Measurements from ENCODE around the gene TESPA1. TPM values are rescaled to one million over a fixed set of nuclear protein-coding genes. Genes with fewer than 3 reads are reported as not detected.
"Not testable (repeated sequence)": the region's sequence is repeated elsewhere in the genome, so short reads cannot be mapped to it uniquely, and the experiment has no call there.

Gene TESPA1
- total RNA-seq, 1 experiment from 2014 or later: 4.5 TPM

DNA sequence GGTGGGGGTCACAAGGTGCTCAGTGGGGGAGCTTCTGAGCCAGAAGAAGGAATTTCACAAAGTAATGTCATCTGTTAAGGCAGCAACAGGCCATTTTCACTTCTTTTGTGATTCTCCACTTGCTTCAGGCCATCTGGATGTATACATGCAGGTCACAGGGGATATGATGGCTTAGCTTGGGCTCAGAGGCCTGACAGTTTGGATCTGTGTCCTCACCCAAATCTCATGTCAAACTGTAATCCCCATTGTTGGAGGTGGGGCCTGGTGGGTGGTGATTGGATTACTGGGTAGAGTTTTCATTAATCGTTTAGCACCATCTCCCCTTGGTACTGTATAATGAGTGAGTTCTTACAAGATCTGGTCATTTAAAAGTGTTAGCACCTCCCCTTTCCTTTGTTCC is 36.4 kb downstream of the TESPA1 start:
- DNase-seq (ENCODE audit: low read depth): no peak

DNA sequence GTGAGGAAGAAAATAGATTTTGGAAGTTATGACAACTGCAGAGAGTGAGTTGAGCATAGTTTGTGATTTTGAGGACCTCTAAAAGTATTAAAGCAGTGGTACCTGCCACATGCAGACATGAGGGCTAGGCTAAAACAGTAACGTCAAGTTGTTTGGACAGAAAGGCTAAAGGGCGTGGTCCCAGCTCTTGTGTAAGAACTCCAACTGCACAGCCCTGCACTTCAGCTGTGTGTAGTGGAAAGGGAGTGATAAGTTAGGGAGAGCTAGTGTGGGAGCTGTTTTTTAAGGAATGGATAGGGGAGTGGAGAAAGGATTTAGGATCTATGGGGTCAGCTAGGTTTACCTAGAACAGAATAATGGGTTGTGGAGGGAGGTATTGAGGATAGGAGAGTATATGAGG is 39.5 kb downstream of the TESPA1 start:
- DNase-seq (ENCODE audit: low read depth): no peak

DNA sequence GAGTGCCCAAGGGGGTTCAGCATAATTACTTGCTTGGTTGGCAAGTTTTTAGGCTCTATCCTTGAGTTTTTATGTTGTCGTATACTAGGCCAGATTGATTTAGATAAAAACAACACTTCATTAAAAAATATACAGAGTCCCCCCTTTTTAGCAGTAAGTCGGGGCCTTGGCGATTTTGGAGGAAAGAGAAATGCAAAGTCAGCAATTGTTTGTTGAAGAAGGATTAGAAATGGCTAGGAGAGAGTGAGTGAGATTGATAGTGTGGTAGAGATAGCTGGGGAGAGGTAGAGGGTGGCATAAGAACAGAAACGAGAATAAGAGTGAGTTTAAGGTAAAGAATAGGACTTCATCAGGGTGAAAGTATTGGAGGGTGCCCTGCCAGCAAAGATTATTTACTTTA is 41.3 kb downstream of the TESPA1 start:
- not testable (repeated sequence) for DNase-seq (ENCODE audit: low read depth)

DNA sequence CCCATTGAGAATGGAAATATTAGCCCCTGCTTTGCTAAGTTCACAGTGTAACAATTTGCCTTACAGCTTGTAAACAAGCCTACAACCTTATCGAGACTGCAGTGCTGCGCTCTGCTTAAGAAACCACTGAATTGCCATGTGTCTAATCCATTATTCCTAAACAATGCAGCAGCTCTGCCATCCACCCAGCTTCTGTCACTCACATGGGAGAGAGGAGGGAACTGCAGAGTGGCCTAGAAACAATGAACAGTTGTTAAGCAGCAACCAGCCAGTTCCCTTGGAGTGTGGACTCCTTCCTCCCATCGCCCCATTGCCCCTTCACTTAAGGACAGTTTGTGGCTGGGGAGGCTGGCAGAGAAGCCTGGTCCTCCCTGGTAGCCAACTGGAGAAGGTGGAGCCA is 42.9 kb downstream of the TESPA1 start:
- no peak for DNase-seq (ENCODE audit: low read depth)

DNA sequence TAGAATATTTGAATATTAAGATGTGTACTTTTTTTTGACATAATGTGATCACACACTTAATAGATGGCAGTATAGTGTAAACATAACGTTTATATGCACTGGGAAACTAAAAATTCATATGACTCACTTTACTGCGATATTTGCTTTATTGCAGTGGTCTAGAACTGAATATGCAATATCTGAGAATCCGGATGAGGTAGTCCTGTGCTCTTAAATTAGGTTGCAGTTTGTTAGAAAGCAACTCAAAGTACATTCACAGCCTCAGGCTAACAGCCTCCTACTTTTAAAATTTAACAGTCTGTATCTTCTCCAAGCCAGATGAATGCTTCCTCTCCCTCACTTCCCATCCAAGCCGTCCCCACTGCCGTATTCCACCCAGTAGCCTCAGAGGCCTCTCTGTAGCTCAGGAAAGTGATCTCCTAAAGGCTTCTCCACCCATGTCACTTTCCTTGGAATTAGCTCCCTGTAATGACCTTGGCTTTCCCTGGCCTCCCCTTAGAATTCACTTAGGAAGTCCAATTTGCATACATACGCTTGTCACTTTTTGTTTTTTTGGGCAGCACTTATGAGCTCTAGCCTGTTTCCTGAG is 43.7 kb downstream of the TESPA1 start:
- no peak for DNase-seq (ENCODE audit: low read depth)

DNA sequence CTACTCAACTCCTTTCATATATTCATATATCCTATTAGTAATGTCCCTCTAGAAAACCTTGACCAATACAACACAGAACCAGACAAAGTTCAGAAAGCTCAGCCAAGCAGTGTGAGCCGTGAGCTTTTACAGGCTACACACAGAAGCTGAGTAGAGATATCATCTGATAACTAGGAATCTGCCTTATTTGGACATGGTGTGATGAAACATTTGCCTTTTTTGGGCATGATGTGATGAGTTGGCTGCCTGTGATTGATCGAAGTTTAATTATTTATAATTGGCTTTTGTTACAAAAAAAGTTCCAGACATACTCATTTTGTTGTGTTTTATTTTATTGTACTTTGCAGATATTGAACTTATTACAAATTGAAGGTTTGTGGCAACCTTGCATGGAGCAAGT is 46.6 kb downstream of the TESPA1 start:
- no peak for DNase-seq (ENCODE audit: low read depth)

DNA sequence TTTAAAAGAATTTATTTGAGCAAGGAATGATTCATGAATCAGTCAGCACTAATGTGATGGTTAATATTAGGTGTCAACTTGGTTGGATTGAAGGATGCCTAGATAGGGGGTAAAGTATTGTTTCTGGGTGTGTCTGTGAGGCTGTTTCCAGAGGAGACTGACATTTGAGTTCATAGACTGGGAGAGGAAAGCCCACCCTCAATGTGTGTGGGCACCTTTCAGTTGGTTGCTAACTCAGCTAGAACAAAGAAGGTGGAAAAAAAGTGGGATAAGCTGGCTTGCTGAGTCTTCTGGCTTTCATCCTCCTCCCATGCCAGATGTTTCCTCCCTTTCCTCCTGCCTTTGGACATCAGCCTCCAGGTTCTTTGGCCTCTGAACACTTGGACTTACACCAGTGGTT is 47.2 kb downstream of the TESPA1 start:
- DNase-seq (ENCODE audit: low read depth): no peak

DNA sequence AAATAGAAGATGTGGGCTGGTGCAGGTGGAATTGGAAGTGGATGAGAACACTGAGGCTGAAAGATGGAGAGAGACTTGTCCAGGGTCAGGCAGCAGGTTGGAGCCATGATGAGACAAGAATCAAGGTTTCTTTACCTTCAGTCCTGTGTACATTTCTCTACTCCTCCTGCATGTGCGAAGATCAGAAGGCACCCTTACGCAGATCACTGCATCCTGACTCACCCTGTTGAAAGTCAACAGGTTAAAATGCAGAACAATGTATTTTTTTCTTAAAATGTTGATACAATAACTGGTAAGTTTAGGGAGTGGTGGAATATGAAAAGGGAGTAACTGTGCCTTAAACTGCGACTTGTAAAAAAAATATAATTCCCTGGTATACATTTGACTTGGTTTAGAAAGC is 47.8 kb downstream of the TESPA1 start:
- DNase-seq (ENCODE audit: low read depth): no peak

DNA sequence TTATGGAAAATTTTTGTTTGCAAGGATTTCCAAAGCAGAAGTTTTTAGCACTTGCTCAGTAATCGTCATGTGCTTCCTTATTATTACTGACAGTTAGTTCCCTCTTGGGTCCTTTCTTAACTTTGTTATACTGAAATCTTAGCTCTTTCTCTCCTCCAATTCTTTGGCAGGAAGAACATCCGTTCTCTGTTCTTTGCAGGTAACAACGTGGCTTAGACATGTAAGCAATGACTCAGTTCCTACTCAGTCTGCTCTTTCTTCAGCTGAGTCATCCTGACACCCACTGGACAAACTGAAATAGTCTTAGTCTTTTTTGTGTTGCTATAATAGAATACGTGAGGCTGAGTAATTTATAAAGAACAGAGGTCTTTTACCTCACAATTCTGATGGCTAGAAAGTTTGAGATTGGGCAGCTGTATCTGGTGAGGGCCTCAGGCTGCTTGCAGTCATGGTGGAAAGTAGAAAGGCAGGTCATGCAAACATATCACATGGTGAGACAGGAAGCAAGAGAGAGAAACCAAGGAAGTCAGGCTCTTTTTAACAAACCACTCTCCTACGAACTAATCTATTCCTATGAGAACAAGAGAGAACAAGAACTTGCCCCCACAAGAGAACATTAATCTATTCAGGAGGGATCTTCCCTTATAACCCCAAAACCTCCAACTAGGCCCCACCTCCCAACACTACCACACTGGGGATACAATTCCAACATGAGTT is 49.2 kb downstream of the TESPA1 start:
- peak; percentile 94 for DNase-seq (ENCODE audit: low read depth)

DNA sequence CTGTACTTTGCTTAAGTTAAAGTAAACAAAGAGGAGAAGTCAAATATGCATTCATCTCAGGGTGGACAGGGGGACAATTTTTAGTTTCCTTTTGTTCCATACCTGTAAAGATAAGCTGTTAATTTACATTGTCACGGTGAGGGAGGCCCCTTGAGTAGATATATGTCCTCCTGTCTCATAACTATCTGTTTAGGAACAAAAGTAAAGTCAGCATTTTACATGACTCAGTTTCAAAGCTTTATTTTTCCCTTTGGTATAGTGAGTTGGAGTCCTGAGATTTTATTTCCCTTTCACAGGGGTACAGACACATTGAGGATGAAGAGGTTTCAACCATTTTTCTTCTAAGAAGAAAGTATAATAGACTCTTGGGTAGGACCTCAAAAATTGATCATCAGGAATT is 50.1 kb downstream of the TESPA1 start:
- DNase-seq (ENCODE audit: low read depth): no peak

DNA sequence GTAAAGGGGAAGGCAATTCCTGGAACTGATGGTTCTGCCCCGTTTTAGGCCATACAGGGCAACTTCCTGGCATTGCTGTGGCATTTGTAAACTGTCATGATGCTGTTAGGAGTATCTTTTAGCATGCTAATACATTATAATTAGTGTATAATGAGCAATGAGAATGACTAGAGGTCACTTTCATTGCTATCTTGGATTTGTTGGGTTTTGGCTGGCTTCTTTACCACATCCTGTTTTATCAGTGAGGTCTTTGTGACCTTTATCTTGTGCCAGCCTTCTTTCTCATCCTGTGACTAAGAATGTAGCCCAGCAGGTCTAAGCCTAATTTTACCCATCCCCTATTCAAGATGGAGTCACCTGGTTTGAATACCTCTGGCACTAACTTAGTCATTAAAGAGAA is 51.2 kb downstream of the TESPA1 start:
- peak; percentile 88 for DNase-seq (ENCODE audit: low read depth)

DNA sequence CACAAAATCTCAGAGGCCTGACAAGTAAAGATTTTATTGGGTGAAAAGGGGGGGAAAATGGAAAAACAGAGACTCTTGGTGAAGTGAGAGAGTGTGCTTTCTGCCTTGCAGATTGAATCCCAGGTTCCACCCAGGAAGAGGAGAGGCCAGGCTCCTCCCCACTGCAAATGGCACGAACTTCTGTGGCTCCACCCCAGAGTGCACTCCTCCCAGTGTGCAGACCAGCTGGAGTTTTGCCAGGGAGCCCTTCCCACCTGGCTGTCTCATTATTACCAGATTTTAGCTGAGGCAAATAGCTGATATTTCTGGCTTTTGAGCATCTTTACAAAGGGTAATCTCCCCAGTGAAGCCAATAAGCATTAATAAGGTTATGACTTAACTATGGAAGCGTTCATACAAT is 51.9 kb downstream of the TESPA1 start:
- peak; percentile 32 for DNase-seq (ENCODE audit: low read depth)

DNA sequence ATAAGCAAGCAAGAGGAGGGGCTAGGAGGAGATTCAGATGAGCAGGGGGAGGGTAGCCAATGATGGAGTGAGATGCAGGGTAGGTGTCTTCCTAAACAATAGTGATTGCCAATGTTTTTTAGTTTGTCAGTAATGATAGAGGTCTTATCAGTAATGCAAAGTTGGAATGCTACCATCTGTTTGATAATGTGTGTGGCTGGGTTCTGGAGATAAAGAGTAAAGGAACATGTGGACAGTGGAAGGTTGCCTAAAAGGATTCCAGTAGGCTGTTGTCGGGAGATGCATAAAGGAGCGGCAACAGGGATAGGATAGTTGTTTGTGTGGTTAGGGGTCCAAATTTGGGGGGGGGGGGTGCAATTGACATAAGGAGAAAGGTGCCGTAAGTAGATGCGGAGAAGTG is 52.5 kb downstream of the TESPA1 start:
- DNase-seq (ENCODE audit: low read depth): no peak

DNA sequence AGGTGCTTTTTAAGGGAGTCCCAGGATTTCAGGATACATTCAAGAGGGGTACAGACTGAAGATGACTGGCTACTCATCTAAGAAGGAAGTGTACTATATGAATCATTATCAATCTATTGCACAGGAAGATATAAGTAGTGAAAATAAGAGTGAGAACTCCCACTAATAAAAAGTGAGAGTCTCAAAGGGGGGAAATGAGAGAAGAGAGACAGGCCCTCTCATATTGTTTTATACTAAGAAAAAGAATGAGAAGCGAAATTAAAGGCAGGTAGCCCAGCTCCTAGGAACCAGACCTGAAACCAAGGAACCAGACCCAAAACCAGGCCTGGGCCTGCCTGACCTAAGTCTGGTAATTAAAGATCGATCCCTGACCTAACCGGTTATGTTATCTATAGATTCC is 54.6 kb downstream of the TESPA1 start:
- DNase-seq (ENCODE audit: low read depth): no peak

DNA sequence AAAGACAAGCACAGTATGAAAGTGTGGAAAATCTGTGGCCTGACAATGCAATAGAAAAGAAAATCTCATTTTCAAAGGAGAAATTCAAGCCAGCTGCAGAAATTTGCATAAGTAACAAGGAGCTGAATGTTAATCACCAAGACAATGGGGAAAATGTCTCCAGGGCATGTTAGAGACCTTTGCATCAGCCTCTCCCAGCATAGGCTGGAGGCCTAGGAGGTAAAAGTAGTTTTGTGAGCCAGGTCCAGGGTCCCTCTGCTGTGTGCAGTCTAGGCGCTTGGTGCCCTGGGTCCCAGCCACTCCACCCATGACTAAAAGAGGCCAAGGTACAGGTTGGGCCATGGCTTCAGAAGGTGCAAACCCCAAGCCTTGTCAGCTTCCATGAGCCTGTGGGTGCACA is 58.3 kb downstream of the TESPA1 start:
- DNase-seq (ENCODE audit: low read depth): no peak

DNA sequence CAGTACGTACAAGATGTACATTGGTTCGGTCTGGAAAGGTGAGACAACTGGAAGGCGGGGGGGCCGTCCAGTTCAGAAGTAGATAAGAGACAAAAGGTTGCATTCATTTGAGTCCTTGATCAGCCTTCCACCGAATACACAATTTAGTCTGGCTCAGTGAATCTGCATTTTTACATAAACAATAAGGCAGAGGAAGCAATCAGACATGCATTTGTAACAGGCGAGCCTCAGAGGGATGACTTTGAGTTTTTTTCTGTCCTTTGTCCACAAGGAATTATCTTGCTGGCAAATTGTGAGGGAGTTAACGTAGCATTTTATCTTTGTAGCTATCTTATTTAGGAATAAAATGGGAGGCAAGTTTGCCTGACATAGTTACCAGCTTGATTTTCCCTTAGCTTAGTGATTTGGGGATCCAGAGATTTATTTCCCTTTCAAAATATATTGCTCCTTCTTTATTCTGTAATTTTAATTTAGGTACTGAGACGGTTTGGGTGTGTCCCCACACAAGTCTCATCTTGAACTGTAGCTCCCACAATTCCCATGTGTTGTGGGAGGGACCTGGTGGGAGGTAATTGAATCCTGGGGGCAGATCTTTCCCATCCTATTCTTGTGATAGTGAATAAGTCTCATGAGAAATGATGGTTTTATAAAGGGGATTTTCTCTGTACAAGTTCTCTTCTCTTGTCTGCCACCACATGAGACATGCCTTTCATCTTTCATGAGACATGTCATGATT is 59.4 kb downstream of the TESPA1 start:
- DNase-seq (ENCODE audit: low read depth): no peak

DNA sequence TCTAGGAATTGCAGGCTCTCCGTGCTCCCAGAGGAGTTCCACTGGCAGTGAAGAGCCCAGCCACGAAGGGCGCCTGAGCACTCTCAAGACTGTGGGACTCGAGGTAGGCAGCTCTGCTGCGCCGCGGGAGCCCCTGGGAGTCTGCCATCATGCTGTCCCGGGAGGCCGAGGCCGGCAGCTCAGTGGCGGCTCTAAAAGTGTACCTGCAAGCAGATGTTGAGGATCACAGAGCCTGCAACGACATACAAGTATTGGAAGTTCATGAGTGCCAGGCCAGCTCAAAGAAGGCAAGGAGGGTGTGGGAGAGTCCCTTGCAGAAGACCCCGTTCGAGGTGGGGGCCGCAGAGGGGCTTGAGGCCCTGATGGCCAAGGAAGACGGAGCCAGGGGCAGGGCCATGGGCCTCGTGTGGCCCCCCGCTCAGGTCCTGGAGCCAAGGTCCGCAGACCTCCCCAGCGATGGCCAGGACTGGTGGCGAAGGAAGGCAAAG is 67.5 kb downstream of the TESPA1 start:
- no peak for DNase-seq (ENCODE audit: low read depth)

Other genes with a start within 250 kb of the TESPA1 start
- not detected in 2 replicates for gene MUCL1, start 130.2 kb downstream of the TESPA1 start, total RNA-seq (2014; rRNA removed; shearing (Covaris generic))
- not detected in 2 replicates for gene NEUROD4, start 35.2 kb upstream of the TESPA1 start, total RNA-seq (2014; rRNA removed; shearing (Covaris generic))
- gene OR9K2, start 141.6 kb upstream of the TESPA1 start, total RNA-seq (2014; rRNA removed; shearing (Covaris generic)): not detected in 2 replicates
- gene OR10A7, start 236.3 kb upstream of the TESPA1 start, total RNA-seq (2014; rRNA removed; shearing (Covaris generic)): not detected in 2 replicates